Measurements from ENCODE around the gene UGT1A6. TPM values are rescaled to one million over a fixed set of nuclear protein-coding genes. Genes with fewer than 3 reads are reported as not detected.

Gene UGT1A6
- total RNA-seq, 2 donors from 2014 or later = 4.4 to 5.5 TPM

DNA sequence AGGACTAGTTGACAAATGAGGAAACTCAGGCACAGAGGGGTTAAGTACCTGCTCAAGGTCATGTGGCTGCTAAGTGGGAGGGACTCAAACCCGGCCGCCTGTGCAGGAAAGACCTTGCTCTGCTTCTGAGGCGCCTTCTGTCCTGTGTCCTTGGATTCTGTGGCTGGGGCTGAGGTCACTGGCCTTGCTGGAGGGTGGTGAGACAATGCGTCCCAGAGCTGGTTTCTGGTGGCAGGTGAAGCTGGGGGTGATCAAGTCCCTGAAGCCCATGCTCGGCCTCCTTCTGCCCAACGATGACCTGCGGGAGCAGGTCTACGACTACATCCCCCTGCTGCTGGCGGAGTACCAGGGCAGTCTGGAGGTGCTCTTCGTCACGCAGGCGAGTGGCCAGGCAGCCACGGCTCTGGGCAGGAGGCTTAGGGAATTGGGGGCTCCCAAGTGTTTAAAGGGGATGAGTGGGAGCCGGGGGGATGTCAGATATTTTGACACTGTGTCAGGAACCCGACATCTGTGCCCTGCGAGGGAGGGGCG is 101.5 kb downstream of the UGT1A6 start:
- H3K27ac ChIP-seq = no peak overlapping the region
- no peaks in the 10 kb centered on the region for H3K27me3 ChIP-seq
- H3K9me3 ChIP-seq = no peaks in the 10 kb centered on the region
- intact Hi-C loops (cut with DNase I) = no loop called here
- peak; percentile 15 for DNase-seq
- no peak overlapping the region for H3K9ac ChIP-seq (ENCODE audit: low read depth in 2 of 2, low read length in 2 of 2)
- H3K36me3 ChIP-seq = no peaks in the 10 kb centered on the region
- H3K4me3 ChIP-seq = no peak overlapping the region
- H3K4me1 ChIP-seq = no peaks in the 10 kb centered on the region
- TF ChIP-seq, protein P1, sequence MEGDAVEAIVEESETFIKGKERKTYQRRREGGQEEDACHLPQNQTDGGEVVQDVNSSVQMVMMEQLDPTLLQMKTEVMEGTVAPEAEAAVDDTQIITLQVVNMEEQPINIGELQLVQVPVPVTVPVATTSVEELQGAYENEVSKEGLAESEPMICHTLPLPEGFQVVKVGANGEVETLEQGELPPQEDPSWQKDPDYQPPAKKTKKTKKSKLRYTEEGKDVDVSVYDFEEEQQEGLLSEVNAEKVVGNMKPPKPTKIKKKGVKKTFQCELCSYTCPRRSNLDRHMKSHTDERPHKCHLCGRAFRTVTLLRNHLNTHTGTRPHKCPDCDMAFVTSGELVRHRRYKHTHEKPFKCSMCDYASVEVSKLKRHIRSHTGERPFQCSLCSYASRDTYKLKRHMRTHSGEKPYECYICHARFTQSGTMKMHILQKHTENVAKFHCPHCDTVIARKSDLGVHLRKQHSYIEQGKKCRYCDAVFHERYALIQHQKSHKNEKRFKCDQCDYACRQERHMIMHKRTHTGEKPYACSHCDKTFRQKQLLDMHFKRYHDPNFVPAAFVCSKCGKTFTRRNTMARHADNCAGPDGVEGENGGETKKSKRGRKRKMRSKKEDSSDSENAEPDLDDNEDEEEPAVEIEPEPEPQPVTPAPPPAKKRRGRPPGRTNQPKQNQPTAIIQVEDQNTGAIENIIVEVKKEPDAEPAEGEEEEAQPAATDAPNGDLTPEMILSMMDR (IDR thresholded peaks at IDR 0.05) = no peak

DNA sequence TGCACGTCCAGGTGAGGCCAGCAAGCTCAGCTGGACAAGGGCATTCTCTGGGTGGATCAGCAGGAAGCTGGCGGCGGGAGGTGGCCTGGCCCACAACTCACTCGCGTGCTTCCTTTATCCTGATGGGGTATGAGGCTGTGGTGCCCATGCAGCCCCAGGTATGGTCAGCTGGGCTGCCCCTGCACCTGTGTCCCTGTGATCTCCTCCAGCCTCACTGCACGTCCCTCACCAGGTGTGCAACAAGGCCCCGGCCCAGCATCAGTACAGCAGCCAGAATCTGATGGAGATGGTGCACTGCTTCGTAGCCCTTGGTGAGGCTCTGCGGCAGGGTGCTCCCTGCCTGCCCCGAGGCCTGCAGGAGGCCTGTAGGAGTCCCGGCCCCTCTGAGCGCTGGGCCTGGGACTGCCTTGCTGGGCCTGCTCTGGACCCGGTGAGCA is 103.1 kb downstream of the UGT1A6 start:
- Histone ChIP-seq H3K27ac (no peak overlapping the region), H3K9me3 (no peaks in the 10 kb centered on the region), H3K9ac (ENCODE audit: low read depth in 2 of 2, low read length in 2 of 2) (no peak overlapping the region), H3K4me1 (no peaks in the 10 kb centered on the region), H3K36me3 (no peaks in the 10 kb centered on the region), H3K4me3 (no peak overlapping the region), H3K27me3 (no peaks in the 10 kb centered on the region)
- DNase-seq = peak; percentile 12
- TF ChIP-seq, protein P1 (IDR thresholded peaks at IDR 0.05) = no peak
- intact Hi-C loops (cut with DNase I) = no loop called here

DNA sequence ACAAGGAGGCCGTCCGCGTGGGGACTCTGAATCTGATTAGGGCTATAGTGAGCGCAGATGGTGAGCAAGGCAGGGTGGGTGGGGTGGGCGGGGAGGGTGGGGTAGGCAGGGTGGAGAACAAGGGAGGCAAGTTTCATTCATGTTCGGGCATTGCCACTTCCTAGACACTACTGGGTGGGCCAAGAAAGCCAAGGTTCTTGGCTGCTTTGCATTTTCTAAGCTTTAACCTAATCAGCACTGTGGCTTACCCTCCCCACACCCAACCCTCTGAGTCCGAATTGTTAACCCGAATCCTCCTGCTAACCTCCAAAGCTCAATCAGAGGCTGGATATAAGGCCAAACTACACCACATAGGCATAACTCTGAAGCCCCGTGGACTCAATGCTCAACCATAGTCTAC is 103.6 kb downstream of the UGT1A6 start:
- no peaks in the 10 kb centered on the region for H3K27me3 ChIP-seq
- no peaks in the 10 kb centered on the region for H3K36me3 ChIP-seq
- H3K9ac ChIP-seq (ENCODE audit: low read depth in 2 of 2, low read length in 2 of 2) = no peak overlapping the region
- intact Hi-C loops (cut with DNase I) = no loop called here
- TF ChIP-seq, protein P1 (IDR thresholded peaks at IDR 0.05) = no peak
- DNase-seq = no peak
- no peak overlapping the region for H3K27ac ChIP-seq
- H3K9me3 ChIP-seq = no peaks in the 10 kb centered on the region
- H3K4me1 ChIP-seq = no peaks in the 10 kb centered on the region
- H3K4me3 ChIP-seq = no peak overlapping the region

DNA sequence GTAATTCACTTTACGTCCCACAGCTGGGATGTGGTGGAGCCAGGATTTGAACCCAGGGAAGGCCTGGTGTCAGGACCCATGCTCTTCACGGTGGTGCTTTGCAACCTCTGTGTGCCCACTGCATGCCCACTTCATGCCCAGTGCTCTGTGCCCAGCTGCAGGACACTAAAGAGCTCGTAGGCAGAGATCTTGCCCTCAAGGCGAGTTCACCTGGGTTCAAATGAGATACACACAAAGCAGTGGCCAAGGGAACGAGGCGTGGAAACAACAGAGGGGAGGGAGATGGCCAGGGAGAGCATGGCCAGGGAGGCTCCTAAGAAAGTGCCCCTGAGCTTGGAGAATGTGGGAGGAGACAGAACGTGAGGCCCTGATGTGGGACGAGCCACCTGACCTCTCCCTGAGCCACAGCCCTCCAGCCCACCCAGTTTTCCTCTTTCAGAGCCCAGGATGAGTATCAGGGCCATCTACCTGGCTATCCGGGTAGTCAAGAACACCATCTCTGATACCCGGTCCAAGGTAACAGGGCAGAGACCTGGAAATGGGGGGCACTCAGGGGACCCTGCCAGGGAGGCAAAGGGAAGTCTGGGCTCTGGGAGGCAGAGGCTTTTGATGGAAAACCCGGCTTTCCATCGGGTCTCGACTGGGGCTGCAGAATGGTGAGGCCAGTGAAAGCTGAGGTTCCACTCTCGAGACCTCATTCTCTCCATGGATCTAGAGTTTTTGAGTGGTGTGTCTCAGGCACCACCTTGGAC is 105.8 kb downstream of the UGT1A6 start:
- H3K4me3 ChIP-seq = no peak overlapping the region
- no peaks in the 10 kb centered on the region for H3K36me3 ChIP-seq
- H3K9ac ChIP-seq (ENCODE audit: low read depth in 2 of 2, low read length in 2 of 2) = no peak overlapping the region
- H3K27me3 ChIP-seq = no peaks in the 10 kb centered on the region
- no peak overlapping the region for H3K27ac ChIP-seq
- DNase-seq = no peak
- TF ChIP-seq, protein P1 (IDR thresholded peaks at IDR 0.05) = no peak
- H3K9me3 ChIP-seq = no peaks in the 10 kb centered on the region
- intact Hi-C loops (cut with DNase I) = no loop called here
- H3K4me1 ChIP-seq = no peaks in the 10 kb centered on the region

DNA sequence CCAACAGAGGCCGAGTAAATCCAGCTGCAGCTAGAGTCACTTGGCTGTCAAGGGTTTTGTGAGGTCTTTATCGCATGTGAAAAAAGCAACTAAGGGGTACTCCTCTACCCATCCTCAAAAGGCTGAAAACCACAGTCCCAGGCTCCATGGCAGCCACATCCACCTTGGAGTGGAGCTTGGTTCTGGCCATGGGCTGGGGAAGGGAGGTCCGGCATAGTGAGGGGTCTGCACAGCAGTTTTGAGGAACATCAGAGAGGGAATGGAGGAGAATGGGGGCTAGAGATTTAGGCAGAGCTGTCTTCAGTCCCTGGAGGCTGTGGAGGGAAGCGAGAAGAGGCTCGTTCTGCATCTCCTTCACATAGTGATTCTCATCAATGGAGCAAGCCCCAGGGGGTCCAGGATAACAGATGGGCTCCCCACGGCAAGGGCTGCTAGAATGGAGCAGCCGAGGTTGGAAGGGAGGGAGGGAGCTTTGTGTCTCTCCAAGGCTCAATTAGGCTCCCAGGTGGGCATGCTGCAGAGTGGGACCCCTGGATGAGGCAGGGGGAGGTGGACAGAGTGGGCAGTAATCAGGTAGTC is 106.5 kb downstream of the UGT1A6 start:
- no peak overlapping the region for H3K27ac ChIP-seq
- no peak overlapping the region for H3K9ac ChIP-seq (ENCODE audit: low read depth in 2 of 2, low read length in 2 of 2)
- no peaks in the 10 kb centered on the region for H3K36me3 ChIP-seq
- no peaks in the 10 kb centered on the region for H3K27me3 ChIP-seq
- intact Hi-C loops (cut with DNase I) = no loop called here
- no peak for DNase-seq
- H3K4me3 ChIP-seq = no peak overlapping the region
- no peaks in the 10 kb centered on the region for H3K4me1 ChIP-seq
- TF ChIP-seq, protein P1 (IDR thresholded peaks at IDR 0.05) = no peak
- H3K9me3 ChIP-seq = no peaks in the 10 kb centered on the region

Measured in colonic mucosa (tissue), 4 donors.